ENCODE measurements around the gene KCNK18. TPM values are rescaled to one million over a fixed set of nuclear protein-coding genes. Genes with fewer than 3 reads are reported as not detected.

Gene KCNK18
- total RNA-seq, result not detected
- long read RNA-seq, result 0 reads

DNA sequence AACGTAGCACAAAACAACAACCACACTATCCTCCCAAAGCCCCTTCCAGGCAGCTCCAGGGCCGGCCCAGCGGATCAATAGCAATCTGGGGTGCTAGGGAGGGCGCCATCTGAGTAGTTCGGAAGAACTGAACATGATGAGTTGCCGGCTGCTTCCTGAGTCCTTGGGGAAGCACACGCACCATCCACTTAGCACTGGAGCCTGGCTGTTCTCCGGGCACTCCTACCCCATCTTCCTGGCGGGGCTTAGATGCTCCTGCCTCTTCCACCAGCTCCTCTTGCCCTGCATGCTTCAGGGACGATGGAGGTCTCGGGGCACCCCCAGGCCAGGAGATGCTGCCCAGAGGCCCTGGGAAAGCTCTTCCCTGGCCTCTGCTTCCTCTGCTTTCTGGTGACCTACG, at the start of gene KCNK18:
TSS of gene KCNK18 (plus strand) at position 301 of the 400 bp plus-strand sequence. CDS start at position 301, 0 bp downstream.
- ATAC-seq (no peak), DNase-seq (no peak)
- H3K4me3 ChIP-seq, result no peak within 1 kb of the TSS
- peaks cover 10% of the 10 kb centered on the region for H3K27me3 ChIP-seq (ENCODE audit: low read depth)
- no peaks in the 10 kb centered on the region for H3K4me1 ChIP-seq
- H3K9me3 ChIP-seq, result no peaks in the 10 kb centered on the region
- no peaks in the 10 kb centered on the region for H3K36me3 ChIP-seq
- TF ChIP-seq, protein P1, sequence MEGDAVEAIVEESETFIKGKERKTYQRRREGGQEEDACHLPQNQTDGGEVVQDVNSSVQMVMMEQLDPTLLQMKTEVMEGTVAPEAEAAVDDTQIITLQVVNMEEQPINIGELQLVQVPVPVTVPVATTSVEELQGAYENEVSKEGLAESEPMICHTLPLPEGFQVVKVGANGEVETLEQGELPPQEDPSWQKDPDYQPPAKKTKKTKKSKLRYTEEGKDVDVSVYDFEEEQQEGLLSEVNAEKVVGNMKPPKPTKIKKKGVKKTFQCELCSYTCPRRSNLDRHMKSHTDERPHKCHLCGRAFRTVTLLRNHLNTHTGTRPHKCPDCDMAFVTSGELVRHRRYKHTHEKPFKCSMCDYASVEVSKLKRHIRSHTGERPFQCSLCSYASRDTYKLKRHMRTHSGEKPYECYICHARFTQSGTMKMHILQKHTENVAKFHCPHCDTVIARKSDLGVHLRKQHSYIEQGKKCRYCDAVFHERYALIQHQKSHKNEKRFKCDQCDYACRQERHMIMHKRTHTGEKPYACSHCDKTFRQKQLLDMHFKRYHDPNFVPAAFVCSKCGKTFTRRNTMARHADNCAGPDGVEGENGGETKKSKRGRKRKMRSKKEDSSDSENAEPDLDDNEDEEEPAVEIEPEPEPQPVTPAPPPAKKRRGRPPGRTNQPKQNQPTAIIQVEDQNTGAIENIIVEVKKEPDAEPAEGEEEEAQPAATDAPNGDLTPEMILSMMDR (IDR thresholded peaks at IDR 0.05), result no peak
- intact Hi-C loops (cut with DNase I), result no loop called here
- H3K27ac ChIP-seq, result no peak within 1 kb of the TSS

DNA sequence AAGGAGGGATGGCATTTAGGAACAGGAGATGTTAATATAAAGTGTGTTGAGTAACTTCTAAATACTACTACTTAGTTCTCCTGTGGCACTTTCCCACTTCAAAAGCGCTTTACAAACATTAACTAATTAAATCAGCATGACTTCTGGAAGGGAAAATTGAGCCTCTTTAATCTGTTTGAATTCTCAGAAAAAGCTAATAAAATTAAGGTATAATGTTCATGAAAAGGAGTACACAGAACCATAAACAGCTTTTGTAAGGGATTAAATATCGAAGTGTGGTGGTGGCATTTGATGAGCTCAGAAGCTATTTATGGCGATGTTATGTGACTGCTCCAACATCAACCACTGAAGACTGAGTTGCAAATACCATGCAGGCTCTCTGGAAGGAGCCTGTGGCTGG, 49.0 kb upstream of the KCNK18 start:
- peaks cover 10% of the 10 kb centered on the region for H3K9me3 ChIP-seq
- TF ChIP-seq, protein P1 (IDR thresholded peaks at IDR 0.05), result no peak
- H3K27me3 ChIP-seq (ENCODE audit: low read depth), result peaks cover 40% of the 10 kb centered on the region
- H3K36me3 ChIP-seq, result no peaks in the 10 kb centered on the region
- H3K4me3 ChIP-seq, result no peak overlapping the region
- H3K27ac ChIP-seq, result no peak overlapping the region
- DNase-seq (no peak), ATAC-seq (no peak)
- H3K4me1 ChIP-seq, result no peaks in the 10 kb centered on the region
- intact Hi-C loops (cut with DNase I), result no loop called here

DNA sequence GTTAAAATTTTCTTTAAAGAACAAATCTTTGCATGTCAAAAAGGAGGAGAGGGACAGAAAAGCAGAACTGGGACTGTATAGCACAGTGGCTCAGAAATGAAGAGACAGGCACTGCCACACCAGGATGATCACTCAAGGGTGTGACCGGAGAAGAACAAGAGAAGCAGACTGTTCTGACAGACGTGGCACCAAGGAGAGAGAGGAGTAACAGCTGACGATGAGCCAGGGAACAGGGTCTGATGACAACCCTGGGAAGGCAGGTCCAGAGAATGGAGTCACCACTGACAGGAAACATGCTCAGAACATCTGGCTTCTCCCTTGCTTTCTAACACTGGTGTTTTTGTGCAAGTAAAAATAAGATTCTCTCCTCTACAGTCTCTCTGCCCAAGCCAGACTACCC, 44.6 kb upstream of the KCNK18 start:
- no peak for DNase-seq
- H3K27me3 ChIP-seq (ENCODE audit: low read depth), result peaks cover 56% of the 10 kb centered on the region
- TF ChIP-seq, protein P1 (IDR thresholded peaks at IDR 0.05), result no peak
- no peak overlapping the region for H3K4me3 ChIP-seq
- H3K27ac ChIP-seq, result no peak overlapping the region
- intact Hi-C loops (cut with DNase I), result no loop called here
- no peaks in the 10 kb centered on the region for H3K4me1 ChIP-seq
- no peaks in the 10 kb centered on the region for H3K9me3 ChIP-seq
- ATAC-seq, result no peak
- no peaks in the 10 kb centered on the region for H3K36me3 ChIP-seq

- ATAC-seq, result no peak
- intact Hi-C loops (cut with DNase I), result no loop called here
These were observed 39.0 kb upstream of the KCNK18 start for GRCh38 chr10:117158297-117158696.

GRCh38 chr10:117159390-117159789, 37.9 kb upstream of the KCNK18 start:
- H3K27me3 ChIP-seq (ENCODE audit: low read depth), result peaks cover 95% of the 10 kb centered on the region
- H3K36me3 ChIP-seq, result no peaks in the 10 kb centered on the region
- TF ChIP-seq, protein P1 (IDR thresholded peaks at IDR 0.05), result no peak
- DNase-seq (no peak), ATAC-seq (no peak)
- no peak overlapping the region for H3K27ac ChIP-seq
- no peak overlapping the region for H3K4me3 ChIP-seq
- H3K9me3 ChIP-seq, result no peaks in the 10 kb centered on the region
- intact Hi-C loops (cut with DNase I), result no loop called here
- peaks cover 11% of the 10 kb centered on the region for H3K4me1 ChIP-seq

More at GRCh38 chr10:117158297-117158696, 39.0 kb upstream of the KCNK18 start:
- peaks cover 6% of the 10 kb centered on the region for H3K4me1 ChIP-seq
- no peak overlapping the region for H3K27ac ChIP-seq
- H3K36me3 ChIP-seq, result no peaks in the 10 kb centered on the region
- H3K9me3 ChIP-seq, result no peaks in the 10 kb centered on the region
- peaks cover 95% of the 10 kb centered on the region for H3K27me3 ChIP-seq (ENCODE audit: low read depth)
- no peak for DNase-seq
- TF ChIP-seq, protein P1 (IDR thresholded peaks at IDR 0.05), result no peak
- H3K4me3 ChIP-seq, result no peak overlapping the region

DNA sequence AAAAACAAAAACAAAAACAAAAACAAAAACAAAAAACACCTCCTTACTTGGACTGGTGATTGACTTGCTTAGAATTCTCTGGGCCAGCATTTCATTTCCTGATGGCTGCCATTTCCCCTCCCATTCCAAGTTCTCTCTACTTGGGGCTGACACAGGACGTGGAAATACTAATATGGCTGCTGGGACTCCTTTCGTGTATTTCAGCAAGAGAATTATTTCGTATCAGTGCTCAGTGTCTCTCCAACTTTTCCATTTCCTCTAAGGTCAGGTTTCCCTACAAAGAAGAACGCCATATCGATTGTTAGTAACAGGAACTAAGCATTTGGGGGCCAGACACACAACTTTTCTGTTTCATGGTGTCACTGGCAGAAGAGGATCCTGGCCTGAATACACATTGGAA, 36.7 kb upstream of the KCNK18 start:
- Histone ChIP-seq H3K4me3 (no peak overlapping the region), H3K27me3 (ENCODE audit: low read depth) (peaks cover 96% of the 10 kb centered on the region), H3K36me3 (no peaks in the 10 kb centered on the region), H3K9me3 (no peaks in the 10 kb centered on the region), H3K4me1 (peaks cover 20% of the 10 kb centered on the region), H3K27ac (no peak overlapping the region)
- intact Hi-C loops (cut with DNase I), result no loop called here
- ATAC-seq, result no peak
- DNase-seq, result no peak
- TF ChIP-seq, protein P1 (IDR thresholded peaks at IDR 0.05), result no peak

All from lower lobe of right lung (tissue), 2 donors.